Stimulated activated CD4-positive, alpha-beta T cell treated with anti-CD3 and anti-CD28 coated beads, Interleukin-4, amount 100 ng/mL, for 4 hours (primary cell): ENCODE measurements around the gene VCAM1.

Source experiments
- DNase-seq, 2 experiments: peaks; one replicate each; pipeline ENCODE4 v3.0.0-alpha.2; 2020

The VCAM1 gene

GRCh38 chr1:100782473-100783039, 63.0 kb downstream of the VCAM1 start:
- DNase-seq: no peak

DNA sequence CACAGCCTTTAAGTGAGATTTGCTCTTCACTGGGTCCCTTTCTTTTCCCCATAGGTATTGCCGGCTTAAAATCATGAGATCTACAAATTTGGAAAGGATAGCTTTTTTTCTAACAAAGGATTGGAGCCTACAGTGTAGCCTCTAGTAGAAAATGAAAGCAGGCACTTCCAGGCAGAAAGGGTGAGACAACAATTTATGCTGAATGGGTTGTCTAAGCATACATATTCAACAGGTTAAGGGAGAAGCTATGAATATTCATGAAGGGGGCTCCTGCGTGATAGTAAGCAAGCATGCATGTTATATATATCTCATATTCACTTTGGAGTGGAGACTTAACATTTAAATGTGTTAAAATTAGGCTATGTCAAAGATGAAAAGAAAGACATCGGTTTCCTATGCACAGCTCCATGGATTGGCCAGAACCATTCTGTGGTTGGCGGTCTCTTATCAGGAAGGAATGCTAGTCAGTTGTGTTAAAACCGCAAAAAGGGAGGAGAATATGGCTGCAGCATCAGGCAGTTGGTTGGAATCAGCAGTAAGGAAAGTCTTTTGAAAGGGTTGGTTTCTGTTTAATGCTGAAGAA, 66.0 kb downstream of the VCAM1 start:
- DNase-seq: no peak

- DNase-seq: no peak
These were observed 67.3 kb downstream of the VCAM1 start for GRCh38 chr1:100786870-100787269.
